ENCODE results near the gene PLEKHM3. TPM values are rescaled to one million over a fixed set of nuclear protein-coding genes. Genes with fewer than 3 reads are reported as not detected.

The PLEKHM3 gene
- total and polyA plus RNA-seq, 2 of the 4 experiments (the other 2 are of a cell fraction), result 2.4 to 11.3 TPM

DNA sequence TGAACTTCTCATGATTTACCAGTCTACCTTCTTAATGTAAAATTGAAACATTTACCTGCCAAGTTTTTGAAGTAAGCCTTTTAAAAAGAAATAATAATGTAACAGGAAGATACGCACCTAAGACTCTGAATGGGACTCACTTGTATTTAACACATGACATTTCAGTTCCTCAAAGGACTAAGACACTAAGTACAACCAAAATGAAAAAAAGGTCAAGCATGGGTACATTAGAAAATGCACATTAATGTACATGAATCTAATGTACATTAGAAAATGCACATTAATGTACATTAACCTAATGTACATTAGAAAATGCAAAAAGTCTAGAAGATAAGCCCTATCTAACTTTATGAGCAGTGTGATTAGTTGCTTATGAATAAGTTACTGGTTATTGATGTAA lies 186.3 kb downstream of the PLEKHM3 start:
- H2BK120ac ChIP-seq (ENCODE audit: low read depth, low read length), result no peak overlapping the region
- dilution Hi-C loops (cut with HindIII; ENCODE audit: low sequenced_read_pairs, unreplicated experiment), result no loop called here
- no peak overlapping the region for H3K18ac ChIP-seq (ENCODE audit: low read depth, low read length)
- no peak overlapping the region for H3K9ac ChIP-seq (ENCODE audit: low read depth, low read length)
- no peak for TF ChIP-seq FOS (IDR thresholded peaks at IDR 0.05; ENCODE audit: low read depth, low read length)
- no peak for TF ChIP-seq NFE2L2 (IDR thresholded peaks at IDR 0.05; ENCODE audit: low read depth, low read length)
- TF ChIP-seq BHLHE40 (IDR thresholded peaks at IDR 0.05; ENCODE audit: low read depth, low read length), result no peak
- no peak for TF ChIP-seq RFX5 (IDR thresholded peaks at IDR 0.05; ENCODE audit: low read depth, low read length)
- no peak for TF ChIP-seq CHD1 (IDR thresholded peaks at IDR 0.05; ENCODE audit: low read depth, low read length)
- no peak for TF ChIP-seq MAFK (IDR thresholded peaks at IDR 0.05; ENCODE audit: low read depth, low read length)
- TF ChIP-seq RAD21 (IDR thresholded peaks at IDR 0.05; ENCODE audit: low read length), result no peak
- TF ChIP-seq SMC3 (IDR thresholded peaks at IDR 0.05; ENCODE audit: low read depth, low read length), result no peak
- no peak for TF ChIP-seq CEBPB (IDR thresholded peaks at IDR 0.05; ENCODE audit: low read depth, low read length)
- TF ChIP-seq MAZ (IDR thresholded peaks at IDR 0.05; ENCODE audit: borderline replicate concordance, low read depth, low read length), result no peak
- TF ChIP-seq, protein P1, sequence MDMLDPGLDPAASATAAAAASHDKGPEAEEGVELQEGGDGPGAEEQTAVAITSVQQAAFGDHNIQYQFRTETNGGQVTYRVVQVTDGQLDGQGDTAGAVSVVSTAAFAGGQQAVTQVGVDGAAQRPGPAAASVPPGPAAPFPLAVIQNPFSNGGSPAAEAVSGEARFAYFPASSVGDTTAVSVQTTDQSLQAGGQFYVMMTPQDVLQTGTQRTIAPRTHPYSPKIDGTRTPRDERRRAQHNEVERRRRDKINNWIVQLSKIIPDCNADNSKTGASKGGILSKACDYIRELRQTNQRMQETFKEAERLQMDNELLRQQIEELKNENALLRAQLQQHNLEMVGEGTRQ (IDR thresholded peaks at IDR 0.05; ENCODE audit: low read depth, low read length), result no peak
- no peak for TF ChIP-seq POLR2A (IDR thresholded peaks at IDR 0.05; ENCODE audit: low read depth, low read length)
- TF ChIP-seq RCOR1 (IDR thresholded peaks at IDR 0.05; ENCODE audit: insufficient replicate concordance, low read length), result no peak
- TF ChIP-seq, protein P2, sequence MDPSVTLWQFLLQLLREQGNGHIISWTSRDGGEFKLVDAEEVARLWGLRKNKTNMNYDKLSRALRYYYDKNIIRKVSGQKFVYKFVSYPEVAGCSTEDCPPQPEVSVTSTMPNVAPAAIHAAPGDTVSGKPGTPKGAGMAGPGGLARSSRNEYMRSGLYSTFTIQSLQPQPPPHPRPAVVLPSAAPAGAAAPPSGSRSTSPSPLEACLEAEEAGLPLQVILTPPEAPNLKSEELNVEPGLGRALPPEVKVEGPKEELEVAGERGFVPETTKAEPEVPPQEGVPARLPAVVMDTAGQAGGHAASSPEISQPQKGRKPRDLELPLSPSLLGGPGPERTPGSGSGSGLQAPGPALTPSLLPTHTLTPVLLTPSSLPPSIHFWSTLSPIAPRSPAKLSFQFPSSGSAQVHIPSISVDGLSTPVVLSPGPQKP (IDR thresholded peaks at IDR 0.05; ENCODE audit: borderline replicate concordance, low read depth, low read length), result no peak
- TF ChIP-seq, protein P3, sequence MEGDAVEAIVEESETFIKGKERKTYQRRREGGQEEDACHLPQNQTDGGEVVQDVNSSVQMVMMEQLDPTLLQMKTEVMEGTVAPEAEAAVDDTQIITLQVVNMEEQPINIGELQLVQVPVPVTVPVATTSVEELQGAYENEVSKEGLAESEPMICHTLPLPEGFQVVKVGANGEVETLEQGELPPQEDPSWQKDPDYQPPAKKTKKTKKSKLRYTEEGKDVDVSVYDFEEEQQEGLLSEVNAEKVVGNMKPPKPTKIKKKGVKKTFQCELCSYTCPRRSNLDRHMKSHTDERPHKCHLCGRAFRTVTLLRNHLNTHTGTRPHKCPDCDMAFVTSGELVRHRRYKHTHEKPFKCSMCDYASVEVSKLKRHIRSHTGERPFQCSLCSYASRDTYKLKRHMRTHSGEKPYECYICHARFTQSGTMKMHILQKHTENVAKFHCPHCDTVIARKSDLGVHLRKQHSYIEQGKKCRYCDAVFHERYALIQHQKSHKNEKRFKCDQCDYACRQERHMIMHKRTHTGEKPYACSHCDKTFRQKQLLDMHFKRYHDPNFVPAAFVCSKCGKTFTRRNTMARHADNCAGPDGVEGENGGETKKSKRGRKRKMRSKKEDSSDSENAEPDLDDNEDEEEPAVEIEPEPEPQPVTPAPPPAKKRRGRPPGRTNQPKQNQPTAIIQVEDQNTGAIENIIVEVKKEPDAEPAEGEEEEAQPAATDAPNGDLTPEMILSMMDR (conservative IDR thresholded peaks at IDR 0.05; ENCODE audit: low read depth, low read length), result no peak
- no peak overlapping the region for H4K91ac ChIP-seq (ENCODE audit: insufficient read depth, low read depth, low read length)
- intact Hi-C loops (cut with micrococcal nuclease), result no loop called here
- POLR2A ChIA-PET (ENCODE audit: unreplicated experiment), result no interaction called here
- BruUV-seq (replicated peaks), result no TSS peak
- no peaks in the 10 kb centered on the region for H3K36me3 ChIP-seq (ENCODE audit: control insufficient read depth, insufficient read depth, low read length)
- no peaks in the 10 kb centered on the region; the same call in 1 of the 2 replicates for H3K9me1 ChIP-seq (ENCODE audit: insufficient read depth, low read length)
- H4K20me1 ChIP-seq (ENCODE audit: insufficient read depth, low read length), result no peaks in the 10 kb centered on the region
- H2AK5ac ChIP-seq (ENCODE audit: low read depth, low read length), result no peak overlapping the region
- H2AK9ac ChIP-seq (replicated peaks; ENCODE audit: low read depth, low read length, poor library complexity), result no peak overlapping the region
- no peak overlapping the region for H3K23ac ChIP-seq (ENCODE audit: low read depth, low read length)
- no peak overlapping the region for H4K5ac ChIP-seq (ENCODE audit: low read depth, low read length)
- no peak overlapping the region for H3K27ac ChIP-seq (ENCODE audit: insufficient read depth, low read length)
- peaks cover 3% of the 10 kb centered on the region; the same call in 1 of the 2 replicates for H3K4me1 ChIP-seq (ENCODE audit: control insufficient read depth, insufficient read depth, low read length)
- H2BK15ac ChIP-seq (ENCODE audit: low read depth, low read length), result no peak overlapping the region
- CTCF ChIA-PET, result no interaction called here
- H3K27me3 ChIP-seq (ENCODE audit: control insufficient read depth, insufficient read depth, low read length), result no peaks in the 10 kb centered on the region
- in situ Hi-C loops (cut with MboI; ENCODE audit: low sequenced_read_pairs), result no loop called here
- H2BK5ac ChIP-seq (ENCODE audit: low read depth, low read length, poor library complexity, severe bottlenecking), result no peak overlapping the region
- H3K56ac ChIP-seq (ENCODE audit: extremely low read depth, insufficient read depth, low read length), result no peak overlapping the region
- H4K8ac ChIP-seq (ENCODE audit: low read depth in 2 of 2, low read length in 2 of 2), result no peak overlapping the region
- DNase-seq, result no peak
- H2BK20ac ChIP-seq (ENCODE audit: low read depth, low read length), result no peak overlapping the region
- no peak overlapping the region for H3K4ac ChIP-seq (ENCODE audit: low read depth, low read length)
- ATAC-seq (ENCODE audit: low read depth), result no peak
- H3K4me2 ChIP-seq (ENCODE audit: low read depth, low read length), result no peak overlapping the region
- no peaks in the 10 kb centered on the region for H3K79me1 ChIP-seq (ENCODE audit: low read depth in 1 of 2, low read length in 2 of 2)
- no peak overlapping the region for H3K4me3 ChIP-seq (ENCODE audit: insufficient read depth, low read depth, low read length)
- H3K14ac ChIP-seq (replicated peaks; ENCODE audit: low read depth, low read length), result no peak overlapping the region
- H3K9me3 ChIP-seq (ENCODE audit: control insufficient read depth, insufficient read depth, low read length), result no peaks in the 10 kb centered on the region
- no peak overlapping the region for H2AFZ ChIP-seq (replicated peaks; ENCODE audit: low read length, poor library complexity)
- WGBS, 2 experiments (ENCODE audit: extremely low coverage in 2 of 2, insufficient read length in 1 of 2), result no CpG with 5 or more reads among the region's 1 CpG

All from IMR-90 (cell line).